GM18526 (cell line): ENCODE data around the gene FOXL1.

ENCODE experiments used
- POLR2A ChIP-seq: IDR thresholded peaks from 3 replicates; pipeline ENCODE4 v1.6.1; 2011; ENCODE audit not compliant: insufficient read length; ENCODE audit errors: extremely low read depth

FOXL1 gene

GRCh38 chr16:86584071-86584685 lies 5.8 kb downstream of the FOXL1 start:
- no peak for TF ChIP-seq POLR2A

- no peak for TF ChIP-seq POLR2A
Measured at GRCh38 chr16:86584726-86585721, 6.7 kb downstream of the FOXL1 start.

GRCh38 chr16:86585821-86586611 lies 7.7 kb downstream of the FOXL1 start:
- TF ChIP-seq POLR2A: no peak

GRCh38 chr16:86587487-86587886 lies 9.1 kb downstream of the FOXL1 start:
- TF ChIP-seq POLR2A: no peak

GRCh38 chr16:86590501-86591144 lies 12.3 kb downstream of the FOXL1 start:
- no peak for TF ChIP-seq POLR2A

- TF ChIP-seq POLR2A: no peak
Measured at GRCh38 chr16:86591270-86591669, 12.9 kb downstream of the FOXL1 start.

- TF ChIP-seq POLR2A: no peak
Measured at GRCh38 chr16:86593913-86594620, 15.7 kb downstream of the FOXL1 start.

- no peak for TF ChIP-seq POLR2A
Measured at GRCh38 chr16:86594721-86595120, 16.4 kb downstream of the FOXL1 start.

GRCh38 chr16:86595983-86596605 lies 17.7 kb downstream of the FOXL1 start:
- no peak for TF ChIP-seq POLR2A

GRCh38 chr16:86597126-86597879 lies 19.0 kb downstream of the FOXL1 start:
- no peak for TF ChIP-seq POLR2A

- no peak for TF ChIP-seq POLR2A
Measured at GRCh38 chr16:86597880-86598606, 19.7 kb downstream of the FOXL1 start.
